Measurements from ENCODE around the gene EPHA1. TPM values are rescaled to one million over a fixed set of nuclear protein-coding genes. Genes with fewer than 3 reads are reported as not detected.

The EPHA1 gene
- total RNA-seq, 1 donor from 2014 or later, result 4.7 TPM

DNA sequence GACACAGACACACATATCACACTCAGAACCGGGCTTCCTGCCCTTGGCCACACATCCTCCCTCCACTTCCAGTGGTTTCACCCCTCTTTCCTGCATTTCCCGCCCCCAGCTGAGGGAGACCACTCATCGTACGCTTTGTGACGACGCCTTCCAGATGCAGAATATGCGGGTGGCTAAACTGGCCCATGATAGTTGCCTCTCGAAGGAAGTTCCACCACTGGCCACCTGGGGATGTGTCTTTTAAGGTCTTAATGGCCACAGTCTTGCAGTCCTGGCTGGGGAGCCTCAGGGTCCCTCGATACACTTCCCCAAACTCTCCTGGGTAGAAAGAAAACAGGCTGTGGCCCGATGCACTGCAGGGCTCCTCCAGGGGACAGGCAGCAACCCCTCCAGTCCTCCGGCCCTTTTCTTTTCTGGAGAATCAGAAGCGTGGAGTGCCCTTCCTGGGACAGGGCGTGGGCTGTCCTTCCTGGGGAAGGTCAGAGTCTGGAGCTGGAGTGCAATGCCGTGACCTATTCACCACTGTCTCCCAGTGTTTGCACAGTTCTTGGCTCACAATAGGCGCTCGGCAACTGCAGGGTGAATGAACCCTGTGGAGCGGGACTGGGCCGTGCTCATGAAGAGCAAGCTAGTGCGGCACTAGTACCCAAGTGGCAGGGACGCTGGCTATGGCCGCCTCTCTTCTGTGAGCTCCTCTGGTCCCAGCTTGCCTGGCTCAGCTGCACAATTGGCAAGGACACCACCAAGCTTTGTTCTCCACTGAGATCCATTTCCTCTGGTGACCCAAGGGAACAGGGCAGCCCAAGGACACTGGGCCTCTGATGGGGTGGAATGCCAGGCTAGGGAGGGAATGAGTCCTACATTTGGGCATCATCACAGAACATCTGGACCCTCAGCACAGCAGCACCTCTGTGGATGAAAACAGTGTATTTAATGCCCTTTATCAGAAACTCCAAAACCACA lies 13.2 kb downstream of the EPHA1 start:
- no peaks in the 10 kb centered on the region for H3K36me3 Mint-ChIP-seq (ENCODE audit: unreplicated experiment)
- no peak overlapping the region for H3K27ac Mint-ChIP-seq (ENCODE audit: unreplicated experiment)
- no peak overlapping the region for H3K4me3 Mint-ChIP-seq (ENCODE audit: unreplicated experiment)
- no peaks in the 10 kb centered on the region for H3K4me1 Mint-ChIP-seq (ENCODE audit: low read depth, unreplicated experiment)
- no peak for DNase-seq
- peaks cover 8% of the 10 kb centered on the region for H3K9me3 Mint-ChIP-seq (ENCODE audit: unreplicated experiment)
- TF ChIP-seq, protein P1, sequence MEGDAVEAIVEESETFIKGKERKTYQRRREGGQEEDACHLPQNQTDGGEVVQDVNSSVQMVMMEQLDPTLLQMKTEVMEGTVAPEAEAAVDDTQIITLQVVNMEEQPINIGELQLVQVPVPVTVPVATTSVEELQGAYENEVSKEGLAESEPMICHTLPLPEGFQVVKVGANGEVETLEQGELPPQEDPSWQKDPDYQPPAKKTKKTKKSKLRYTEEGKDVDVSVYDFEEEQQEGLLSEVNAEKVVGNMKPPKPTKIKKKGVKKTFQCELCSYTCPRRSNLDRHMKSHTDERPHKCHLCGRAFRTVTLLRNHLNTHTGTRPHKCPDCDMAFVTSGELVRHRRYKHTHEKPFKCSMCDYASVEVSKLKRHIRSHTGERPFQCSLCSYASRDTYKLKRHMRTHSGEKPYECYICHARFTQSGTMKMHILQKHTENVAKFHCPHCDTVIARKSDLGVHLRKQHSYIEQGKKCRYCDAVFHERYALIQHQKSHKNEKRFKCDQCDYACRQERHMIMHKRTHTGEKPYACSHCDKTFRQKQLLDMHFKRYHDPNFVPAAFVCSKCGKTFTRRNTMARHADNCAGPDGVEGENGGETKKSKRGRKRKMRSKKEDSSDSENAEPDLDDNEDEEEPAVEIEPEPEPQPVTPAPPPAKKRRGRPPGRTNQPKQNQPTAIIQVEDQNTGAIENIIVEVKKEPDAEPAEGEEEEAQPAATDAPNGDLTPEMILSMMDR (IDR thresholded peaks at IDR 0.05; ENCODE audit: partially characterized antibody, unreplicated experiment), result peak; percentile 29
- H3K27me3 Mint-ChIP-seq (ENCODE audit: unreplicated experiment), result peaks cover 10% of the 10 kb centered on the region

DNA sequence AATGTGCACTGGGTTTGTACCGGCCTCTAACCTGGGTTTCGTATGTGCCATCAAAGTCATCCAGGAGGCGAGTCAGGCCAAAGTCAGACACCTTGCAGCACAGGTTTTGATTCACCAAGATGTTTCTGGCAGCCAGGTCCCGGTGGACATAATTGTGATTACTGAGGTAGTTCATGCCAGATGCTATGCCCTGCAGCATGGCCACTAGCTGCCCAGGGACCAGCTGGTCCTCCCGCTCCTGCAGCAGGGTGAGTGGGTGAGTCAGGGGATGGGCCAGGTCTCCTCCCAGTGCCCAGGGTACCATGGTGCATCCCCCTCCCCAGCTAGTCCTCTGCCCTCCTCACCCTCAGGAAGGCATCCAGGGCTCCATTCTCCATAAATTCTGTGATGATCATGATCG lies 13.9 kb downstream of the EPHA1 start:
- H3K36me3 Mint-ChIP-seq (ENCODE audit: unreplicated experiment), result peaks cover 5% of the 10 kb centered on the region
- H3K4me1 Mint-ChIP-seq (ENCODE audit: low read depth, unreplicated experiment), result peaks cover 3% of the 10 kb centered on the region
- no peak for DNase-seq
- H3K27me3 Mint-ChIP-seq (ENCODE audit: unreplicated experiment), result peaks cover 10% of the 10 kb centered on the region
- peaks cover 11% of the 10 kb centered on the region for H3K9me3 Mint-ChIP-seq (ENCODE audit: unreplicated experiment)
- TF ChIP-seq, protein P1 (IDR thresholded peaks at IDR 0.05; ENCODE audit: partially characterized antibody, unreplicated experiment), result no peak
- H3K27ac Mint-ChIP-seq (ENCODE audit: unreplicated experiment), result no peak overlapping the region
- H3K4me3 Mint-ChIP-seq (ENCODE audit: unreplicated experiment), result no peak overlapping the region

DNA sequence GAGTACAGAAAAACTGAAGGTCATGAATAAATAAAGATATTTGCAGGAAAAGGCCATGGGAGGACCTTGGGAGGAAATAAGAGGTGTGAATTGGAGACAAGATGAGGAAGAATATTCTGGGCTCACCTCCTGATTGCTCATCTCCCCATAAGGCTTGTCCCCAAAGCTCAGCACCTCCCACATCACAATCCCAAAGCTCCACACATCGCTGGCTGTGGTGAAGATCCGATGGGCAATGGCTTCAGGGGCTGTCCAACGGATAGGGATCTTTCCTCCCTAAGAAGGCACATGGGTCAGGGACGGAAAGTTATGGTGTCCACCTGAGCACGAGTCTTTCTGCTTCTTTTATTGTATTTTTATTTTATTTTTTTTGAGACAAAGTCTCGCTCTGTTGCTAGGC lies 14.6 kb downstream of the EPHA1 start:
- H3K4me1 Mint-ChIP-seq (ENCODE audit: low read depth, unreplicated experiment), result peaks cover 4% of the 10 kb centered on the region
- H3K27ac Mint-ChIP-seq (ENCODE audit: unreplicated experiment), result no peak overlapping the region
- H3K27me3 Mint-ChIP-seq (ENCODE audit: unreplicated experiment), result peaks cover 11% of the 10 kb centered on the region
- no peak overlapping the region for H3K4me3 Mint-ChIP-seq (ENCODE audit: unreplicated experiment)
- H3K36me3 Mint-ChIP-seq (ENCODE audit: unreplicated experiment), result peaks cover 5% of the 10 kb centered on the region
- TF ChIP-seq, protein P1 (IDR thresholded peaks at IDR 0.05; ENCODE audit: partially characterized antibody, unreplicated experiment), result no peak
- no peak for DNase-seq
- H3K9me3 Mint-ChIP-seq (ENCODE audit: unreplicated experiment), result peaks cover 13% of the 10 kb centered on the region

DNA sequence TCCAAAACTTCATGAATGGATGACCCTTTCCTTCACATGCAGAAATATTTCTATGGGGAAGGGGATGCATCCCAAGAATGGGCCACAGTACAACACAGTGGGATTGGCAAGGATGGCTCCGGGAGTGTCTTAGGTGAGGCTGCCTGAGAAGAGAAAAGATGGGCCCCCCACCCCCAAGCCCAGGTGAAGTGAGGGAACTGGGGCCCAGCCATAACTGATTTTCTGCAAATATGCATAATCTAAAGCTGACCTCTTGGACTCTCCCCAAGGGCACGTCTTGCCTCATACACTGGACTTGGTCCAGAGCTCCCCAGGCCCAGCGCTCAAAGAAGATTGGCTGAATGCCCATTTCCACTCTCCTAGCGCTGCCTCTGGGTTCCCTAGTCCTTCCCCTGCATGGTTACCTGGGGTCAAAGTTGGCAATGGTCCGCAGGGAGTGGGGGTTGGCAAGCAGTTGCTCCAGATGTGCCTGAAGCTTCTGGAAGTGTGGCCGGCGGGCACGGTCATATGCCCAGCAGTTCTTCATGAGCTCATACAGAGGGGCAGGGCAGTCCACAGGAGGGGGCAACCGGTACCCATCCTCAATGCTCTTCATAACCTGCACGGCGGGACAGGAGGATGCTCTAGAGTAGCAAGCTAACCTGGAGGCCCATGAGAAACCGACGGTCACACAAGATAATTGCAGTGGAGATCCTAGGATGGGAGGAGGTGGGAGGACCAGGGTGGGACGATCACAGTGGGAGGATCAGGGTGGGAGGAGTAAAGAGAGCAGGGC lies 15.2 kb downstream of the EPHA1 start:
- Mint-ChIP-seq H3K9me3 (ENCODE audit: unreplicated experiment) (peaks cover 13% of the 10 kb centered on the region), H3K4me3 (ENCODE audit: unreplicated experiment) (no peak overlapping the region), H3K36me3 (ENCODE audit: unreplicated experiment) (peaks cover 5% of the 10 kb centered on the region), H3K4me1 (ENCODE audit: low read depth, unreplicated experiment) (peaks cover 4% of the 10 kb centered on the region), H3K27ac (ENCODE audit: unreplicated experiment) (no peak overlapping the region), H3K27me3 (ENCODE audit: unreplicated experiment) (peaks cover 13% of the 10 kb centered on the region)
- TF ChIP-seq, protein P1 (IDR thresholded peaks at IDR 0.05; ENCODE audit: partially characterized antibody, unreplicated experiment), result no peak
- DNase-seq, result no peak

All from glutamatergic neuron (in vitro differentiated cells).